Uterus (tissue), 2 donors: ENCODE measurements around the gene NES.

Source experiments
- CTCF ChIP-seq, 4 experiments: fragments of 200-600 bp in 2 of 4; fragments of 450-650 bp in 2 of 4; sonication (generic) in 2 of 4; IDR thresholded peaks; one replicate each; pipeline ENCODE4 v1.5.1; 2016 to 2019; ENCODE audit warnings: antibody characterized with exemption in 4 of 4, mild to moderate bottlenecking in 2 of 4, moderate library complexity in 1 of 4
- POLR2A ChIP-seq, 2 donors: fragments of 450-650 bp; IDR thresholded peaks; one replicate each; pipeline ENCODE4 v1.6.1; 2016; ENCODE audit warnings: antibody characterized with exemption in 2 of 2, mild to moderate bottlenecking in 1 of 2, moderate library complexity in 1 of 2

GRCh38 chr1:156642265-156643048, 34.8 kb downstream of the NES start:
- TF ChIP-seq CTCF (IDR thresholded peaks at IDR 0.05), result no peak
- no peak for TF ChIP-seq POLR2A (IDR thresholded peaks at IDR 0.05)
